Esophagus mucosa (tissue), 1 donor: Measurements from ENCODE around the gene WASF2. TPM values are rescaled to one million over a fixed set of nuclear protein-coding genes. Genes with fewer than 3 reads are reported as not detected.

Experiments used
- ATAC-seq: fragments of 200-7000 bp; cut with Tn5 transposase; one replicate; pipeline ENCODE4 v1.9.1; 2020
- total RNA-seq: library from RNA; stranded (reverse); gene quantifications from one replicate; pipeline ENCODE4 v1.2.4, GENCODE V29; 2023
- donor health status: DM: yes; HTN: yes; CAD: no.

The WASF2 gene
- total RNA-seq, 1 donor from 2014 or later = 169 TPM

- ATAC-seq = peak; percentile 72
Observed at GRCh38 chr1:27356619-27357280, 133.2 kb downstream of the WASF2 start.

DNA sequence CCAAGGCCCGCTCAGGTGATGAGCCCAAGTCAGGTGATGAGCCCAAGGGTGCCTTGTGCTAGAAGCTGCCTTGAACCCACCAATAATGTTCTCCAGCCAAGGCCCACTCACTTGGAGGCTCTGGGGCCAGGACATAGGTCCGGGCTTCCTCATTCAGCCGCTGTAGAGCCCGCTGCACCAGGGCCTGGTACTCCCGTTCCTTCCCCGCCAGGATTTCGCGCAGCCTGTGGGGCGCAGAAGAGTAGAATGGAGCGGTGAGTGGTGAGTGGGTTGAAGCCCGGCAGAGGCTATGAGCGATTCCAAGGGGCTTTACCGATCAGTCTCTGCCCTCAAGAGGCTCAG, 133.7 kb downstream of the WASF2 start:
- ATAC-seq = no peak

GRCh38 chr1:27355683-27356082, 134.3 kb downstream of the WASF2 start:
- no peak for ATAC-seq

Other genes with a start within 250 kb of the WASF2 start
- gene TMEM222, start 168.0 kb downstream of the WASF2 start, total RNA-seq = 38.6 TPM
- 113 TPM for gene SYTL1, start 148.1 kb downstream of the WASF2 start, total RNA-seq
- 76.3 TPM for gene MAP3K6, start 123.2 kb downstream of the WASF2 start, total RNA-seq
- gene FCN3, start 115.3 kb downstream of the WASF2 start, total RNA-seq = 2.4 TPM
- gene CD164L2, start 106.8 kb downstream of the WASF2 start, total RNA-seq = 12.2 TPM
- 0.52 TPM for gene GPR3, start 97.5 kb downstream of the WASF2 start, total RNA-seq
- gene AHDC1, start 114.0 kb upstream of the WASF2 start, total RNA-seq = 51.7 TPM
- 1.3 TPM for gene FGR, start 145.0 kb upstream of the WASF2 start, total RNA-seq
- gene IFI6, start 182.0 kb upstream of the WASF2 start, total RNA-seq = 20.5 TPM
- gene FAM76A, start 235.8 kb upstream of the WASF2 start, total RNA-seq = 11.8 TPM